ENCODE results near the gene XDH. TPM values are rescaled to one million over a fixed set of nuclear protein-coding genes. Genes with fewer than 3 reads are reported as not detected.

XDH gene
- total RNA-seq, 4 donors from 2014 or later = 2.3 to 54.0 (median 39.0) TPM

DNA sequence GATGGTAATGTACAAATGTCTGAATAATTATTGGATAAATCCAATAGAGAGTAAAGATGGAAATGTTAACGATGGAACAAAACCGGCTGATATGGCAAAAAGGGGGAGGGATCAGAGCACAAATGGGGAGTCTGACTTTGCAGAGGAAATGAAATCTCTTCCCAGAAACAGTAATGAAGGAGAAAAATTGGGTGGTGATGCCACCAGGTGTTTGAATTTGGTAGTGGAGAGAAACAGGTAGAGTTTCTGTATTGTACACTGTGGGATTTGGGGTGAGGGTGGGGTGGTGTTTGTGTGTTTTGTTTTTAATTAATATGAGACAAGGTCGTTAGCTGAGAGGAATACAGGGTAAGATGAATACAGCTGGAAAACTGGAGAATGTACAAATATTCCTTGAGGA lies 20.4 kb upstream of the XDH start:
- peaks cover 8 to 14% (median 10%) of the 10 kb centered on the region in 3 donors for H3K4me1 ChIP-seq
- no peak overlapping the region for H3K4me3 ChIP-seq
- no peaks in the 10 kb centered on the region for H3K9me3 ChIP-seq
- no peak overlapping the region for H3K27ac ChIP-seq
- no peaks in the 10 kb centered on the region for H3K27me3 ChIP-seq
- no peaks in the 10 kb centered on the region for H3K36me3 ChIP-seq
- intact Hi-C loops (cut with DNase I) = no loop called here
- 41 to 49% methylated on average over 3 of the region's 3 CpGs for WGBS, 2 donors
- TF ChIP-seq POLR2A (IDR thresholded peaks at IDR 0.05) = no peak
- TF ChIP-seq, protein P1, sequence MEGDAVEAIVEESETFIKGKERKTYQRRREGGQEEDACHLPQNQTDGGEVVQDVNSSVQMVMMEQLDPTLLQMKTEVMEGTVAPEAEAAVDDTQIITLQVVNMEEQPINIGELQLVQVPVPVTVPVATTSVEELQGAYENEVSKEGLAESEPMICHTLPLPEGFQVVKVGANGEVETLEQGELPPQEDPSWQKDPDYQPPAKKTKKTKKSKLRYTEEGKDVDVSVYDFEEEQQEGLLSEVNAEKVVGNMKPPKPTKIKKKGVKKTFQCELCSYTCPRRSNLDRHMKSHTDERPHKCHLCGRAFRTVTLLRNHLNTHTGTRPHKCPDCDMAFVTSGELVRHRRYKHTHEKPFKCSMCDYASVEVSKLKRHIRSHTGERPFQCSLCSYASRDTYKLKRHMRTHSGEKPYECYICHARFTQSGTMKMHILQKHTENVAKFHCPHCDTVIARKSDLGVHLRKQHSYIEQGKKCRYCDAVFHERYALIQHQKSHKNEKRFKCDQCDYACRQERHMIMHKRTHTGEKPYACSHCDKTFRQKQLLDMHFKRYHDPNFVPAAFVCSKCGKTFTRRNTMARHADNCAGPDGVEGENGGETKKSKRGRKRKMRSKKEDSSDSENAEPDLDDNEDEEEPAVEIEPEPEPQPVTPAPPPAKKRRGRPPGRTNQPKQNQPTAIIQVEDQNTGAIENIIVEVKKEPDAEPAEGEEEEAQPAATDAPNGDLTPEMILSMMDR (IDR thresholded peaks at IDR 0.05) = peak in 4 of 6 experiments; percentile 14 to 65 (median 32)
- DNase-seq = no peak

DNA sequence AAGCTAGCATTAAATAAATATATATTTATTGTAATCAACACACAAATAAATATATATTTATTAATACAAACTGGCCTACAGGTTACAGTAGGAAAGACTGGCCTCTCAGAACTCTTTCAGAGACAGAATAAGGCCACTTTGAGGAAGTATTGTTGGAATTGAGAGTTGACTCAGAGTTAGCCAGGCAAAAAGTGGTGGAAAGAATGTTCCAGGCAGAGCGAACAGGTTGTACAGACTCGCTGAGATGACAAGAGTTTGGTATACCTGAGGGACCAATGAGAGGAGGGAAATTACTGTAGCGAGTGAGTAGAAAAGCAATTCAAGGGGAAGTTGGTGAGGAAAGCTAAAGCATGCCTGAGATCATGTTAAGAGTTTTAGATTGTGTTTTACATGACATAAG lies 19.0 kb upstream of the XDH start:
- no peaks in the 10 kb centered on the region for H3K9me3 ChIP-seq
- no peak overlapping the region for H3K27ac ChIP-seq
- no peak for DNase-seq
- intact Hi-C loops (cut with DNase I) = no loop called here
- WGBS, 2 donors = 78 to 84% methylated on average over 3 of the region's 3 CpGs
- no peaks in the 10 kb centered on the region for H3K27me3 ChIP-seq
- H3K36me3 ChIP-seq = no peaks in the 10 kb centered on the region
- no peak for TF ChIP-seq POLR2A (IDR thresholded peaks at IDR 0.05)
- TF ChIP-seq, protein P1 (IDR thresholded peaks at IDR 0.05) = no peak
- peaks cover 8 to 20% (median 12%) of the 10 kb centered on the region in 3 donors for H3K4me1 ChIP-seq
- no peak overlapping the region for H3K4me3 ChIP-seq

DNA sequence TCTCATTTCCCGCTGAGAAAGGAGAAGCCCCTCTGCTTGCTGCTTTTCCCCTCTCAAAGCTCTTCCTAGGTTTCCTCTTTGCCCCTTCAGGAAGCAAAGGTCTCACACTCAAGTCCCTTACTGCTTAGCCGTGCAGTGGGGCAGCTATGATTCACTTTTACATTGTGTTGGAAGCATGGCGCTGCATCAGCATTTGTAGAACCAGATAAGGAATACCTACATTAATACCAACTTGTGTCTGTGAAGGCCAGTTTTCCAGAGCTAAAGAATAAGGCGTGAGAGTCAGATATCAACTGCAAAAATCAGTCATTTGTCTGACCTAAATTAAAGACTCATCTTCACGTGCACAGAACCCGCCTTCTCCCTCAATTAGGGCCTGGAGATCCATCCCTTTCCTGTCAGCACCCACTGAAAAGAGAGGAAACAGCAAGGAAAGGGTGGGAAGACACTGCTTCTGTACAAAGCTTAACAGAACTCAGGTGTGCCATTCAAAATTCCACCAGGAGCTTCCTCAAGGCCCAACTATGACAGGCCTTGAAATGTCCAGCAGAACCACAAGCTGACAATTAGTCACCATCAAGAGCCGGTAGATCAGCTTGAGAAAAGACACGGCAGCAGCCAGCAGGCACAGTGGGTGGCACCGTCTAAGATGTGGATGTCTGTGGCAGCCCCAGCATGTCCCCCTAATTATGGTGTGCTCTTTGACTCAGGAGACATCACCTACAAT lies 16.1 kb upstream of the XDH start:
- Histone ChIP-seq H3K4me1 (peaks cover 8 to 20% (median 12%) of the 10 kb centered on the region in 3 donors), H3K9me3 (no peaks in the 10 kb centered on the region), H3K27ac (peak overlapping the region; percentile 17 to 50 (median 37)), H3K4me3 (no peak overlapping the region), H3K36me3 (no peaks in the 10 kb centered on the region), H3K27me3 (no peaks in the 10 kb centered on the region)
- intact Hi-C loops (cut with DNase I) = no loop called here
- WGBS, 2 donors = 64 to 83% methylated on average over 7 to 8 of the region's 9 CpGs
- TF ChIP-seq, protein P1 (IDR thresholded peaks at IDR 0.05) = no peak
- TF ChIP-seq POLR2A (IDR thresholded peaks at IDR 0.05) = no peak
- no peak for DNase-seq

DNA sequence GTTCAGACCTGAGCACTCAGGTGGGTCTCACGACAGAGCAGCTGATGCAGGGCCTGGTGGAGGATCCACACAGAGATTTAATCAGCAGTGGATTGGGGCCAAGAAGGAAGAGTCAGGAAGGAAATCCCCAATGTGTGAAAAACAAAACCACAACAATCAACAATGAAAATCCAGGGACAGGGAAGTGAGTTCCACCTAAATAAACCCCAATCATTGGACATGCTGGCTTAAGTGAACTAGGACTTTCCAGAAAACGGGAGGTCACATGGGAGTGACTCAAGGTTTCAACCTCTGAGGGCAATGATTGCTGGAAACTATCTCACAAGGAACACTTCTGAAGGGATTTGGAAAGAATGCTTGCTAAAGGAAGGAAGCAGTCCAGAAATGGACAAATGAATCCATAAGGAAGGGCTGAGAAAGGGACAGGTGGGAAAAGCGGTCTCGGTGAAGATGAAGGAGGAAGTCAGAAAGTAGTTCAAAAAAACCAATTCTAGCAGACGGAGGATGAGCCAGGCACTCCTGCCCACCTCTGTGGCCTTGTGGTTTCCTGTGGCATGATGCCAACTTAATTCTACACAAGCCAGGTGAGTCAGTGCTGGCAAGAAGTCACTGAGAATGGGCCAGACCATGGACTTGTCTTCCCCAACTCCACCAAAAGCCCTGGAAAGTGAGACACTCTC lies 15.4 kb upstream of the XDH start:
- no peaks in the 10 kb centered on the region for H3K9me3 ChIP-seq
- TF ChIP-seq POLR2A (IDR thresholded peaks at IDR 0.05) = no peak
- TF ChIP-seq, protein P1 (IDR thresholded peaks at IDR 0.05) = no peak
- no peak overlapping the region for H3K4me3 ChIP-seq
- DNase-seq = no peak
- intact Hi-C loops (cut with DNase I) = no loop called here
- H3K27ac ChIP-seq = peak overlapping the region; percentile 17 to 50 (median 37)
- 32 to 33% methylated on average over 5 of the region's 5 CpGs for WGBS, 2 donors
- no peaks in the 10 kb centered on the region for H3K27me3 ChIP-seq
- no peaks in the 10 kb centered on the region for H3K36me3 ChIP-seq
- peaks cover 8 to 20% (median 12%) of the 10 kb centered on the region in 3 donors for H3K4me1 ChIP-seq

DNA sequence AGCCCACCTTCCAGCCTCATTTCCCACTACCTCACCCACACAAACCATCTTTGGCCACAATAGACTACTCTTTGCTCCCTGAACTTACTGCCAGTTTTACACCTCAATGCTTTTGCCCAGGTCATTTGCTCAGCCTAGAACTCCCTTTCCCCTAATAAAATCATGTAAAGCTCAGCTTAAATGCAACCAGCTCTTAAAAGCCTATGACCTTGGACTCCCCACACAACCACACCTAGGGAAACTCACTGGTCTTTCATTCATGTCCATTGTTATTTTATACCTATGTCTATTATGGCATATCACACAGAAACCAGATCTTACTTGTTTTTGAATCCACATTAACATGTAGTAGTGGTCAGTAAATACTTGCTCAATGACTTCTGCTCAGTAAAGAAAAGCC lies 14.5 kb upstream of the XDH start:
- intact Hi-C loops (cut with DNase I) = no loop called here
- no peak for DNase-seq
- peak overlapping the region in 2 of 4 donors; percentile 12 to 23 for H3K27ac ChIP-seq
- no peak overlapping the region for H3K4me3 ChIP-seq
- peaks cover 8 to 20% (median 12%) of the 10 kb centered on the region in 3 donors for H3K4me1 ChIP-seq
- H3K36me3 ChIP-seq = no peaks in the 10 kb centered on the region
- TF ChIP-seq, protein P1 (IDR thresholded peaks at IDR 0.05) = no peak
- no peak for TF ChIP-seq POLR2A (IDR thresholded peaks at IDR 0.05)
- H3K27me3 ChIP-seq = no peaks in the 10 kb centered on the region
- no peaks in the 10 kb centered on the region for H3K9me3 ChIP-seq

Data from esophagus squamous epithelium (tissue), 5 donors.